Coronary artery (tissue), 2 donors: ENCODE results near the gene IFT57.

Source experiments
- DNase-seq: peaks from one replicate; pipeline ENCODE4 v3.0.0-alpha.2; 2017; ENCODE audit warnings: low spot score
- H3K27ac ChIP-seq, 2 donors: fragments of 200-600 bp; sonication (generic); one replicate each; pipeline ENCODE4 v1.5.1; 2016 to 2019
- H3K4me3 ChIP-seq: fragments of 200-600 bp; sonication (generic); 2 replicates; pipeline ENCODE4 v1.5.1; 2016; ENCODE audit warnings: mild to moderate bottlenecking, moderate library complexity
- CTCF ChIP-seq: fragments of 200-600 bp; sonication (generic); IDR thresholded peaks from one replicate; pipeline ENCODE4 v1.5.1; 2019; ENCODE audit warnings: antibody characterized with exemption

Gene IFT57

GRCh38 chr3:108201258-108201657, 21.0 kb downstream of the IFT57 start:
- no peak overlapping the region for H3K27ac ChIP-seq
- H3K4me3 ChIP-seq: no peak overlapping the region
- no peak for TF ChIP-seq CTCF
- DNase-seq: no peak

GRCh38 chr3:108200578-108200977, 21.6 kb downstream of the IFT57 start:
- TF ChIP-seq CTCF: no peak
- H3K4me3 ChIP-seq: no peak overlapping the region
- no peak for DNase-seq
- H3K27ac ChIP-seq: no peak overlapping the region

GRCh38 chr3:108200024-108200423, 22.2 kb downstream of the IFT57 start:
- no peak overlapping the region for H3K27ac ChIP-seq
- TF ChIP-seq CTCF: no peak
- H3K4me3 ChIP-seq: no peak overlapping the region
- DNase-seq: no peak

GRCh38 chr3:108191394-108191793, 30.8 kb downstream of the IFT57 start:
- DNase-seq: no peak
- Histone ChIP-seq H3K27ac (no peak overlapping the region), H3K4me3 (no peak overlapping the region)
- no peak for TF ChIP-seq CTCF

- TF ChIP-seq CTCF: no peak
- Histone ChIP-seq H3K27ac (no peak overlapping the region), H3K4me3 (no peak overlapping the region)
- no peak for DNase-seq
These were observed 31.9 kb downstream of the IFT57 start for GRCh38 chr3:108190346-108190745.

- Histone ChIP-seq H3K4me3 (no peak overlapping the region), H3K27ac (no peak overlapping the region)
- TF ChIP-seq CTCF: no peak
- no peak for DNase-seq
These were observed 32.8 kb downstream of the IFT57 start for GRCh38 chr3:108189440-108189839.

GRCh38 chr3:108185536-108185935, 36.7 kb downstream of the IFT57 start:
- no peak for TF ChIP-seq CTCF
- no peak overlapping the region for H3K4me3 ChIP-seq
- DNase-seq: no peak
- no peak overlapping the region for H3K27ac ChIP-seq
